GM21619 (cell line): Measurements from ENCODE around the gene C1QTNF3.
"Not testable (repeated sequence)": the region's sequence is repeated elsewhere in the genome, so short reads cannot be mapped to it uniquely, and the experiment has no call there.

ENCODE experiments used
- ATAC-seq: cut with Tn5 transposase; IDR thresholded peaks from one replicate; pipeline ENCODE4 v1.9.1; 2021; ENCODE audit not compliant: unreplicated experiment

Gene C1QTNF3

GRCh38 chr5:34026089-34026761, 16.8 kb downstream of the C1QTNF3 start:
- ATAC-seq, result no peak

- ATAC-seq, result peak; percentile 91
Observed at GRCh38 chr5:34022121-34022705, 20.8 kb downstream of the C1QTNF3 start.

- no peak for ATAC-seq
Observed at GRCh38 chr5:34021334-34021733, 21.7 kb downstream of the C1QTNF3 start.

- no peak for ATAC-seq
Observed at GRCh38 chr5:34020726-34021125, 22.3 kb downstream of the C1QTNF3 start.

- ATAC-seq, result no peak
Observed at GRCh38 chr5:34017254-34017653, 25.8 kb downstream of the C1QTNF3 start.

GRCh38 chr5:34016750-34017149, 26.3 kb downstream of the C1QTNF3 start:
- ATAC-seq, result no peak

- ATAC-seq, result no peak
Observed at GRCh38 chr5:34016222-34016621, 26.8 kb downstream of the C1QTNF3 start.

- no peak for ATAC-seq
Observed at GRCh38 chr5:34015120-34015822, 27.7 kb downstream of the C1QTNF3 start.

- no peak for ATAC-seq
Observed at GRCh38 chr5:34014626-34015025, 28.4 kb downstream of the C1QTNF3 start.

GRCh38 chr5:34013547-34013946, 29.5 kb downstream of the C1QTNF3 start:
- no peak for ATAC-seq

- ATAC-seq, result no peak
Observed at GRCh38 chr5:34012791-34013190, 30.2 kb downstream of the C1QTNF3 start.

- no peak for ATAC-seq
Observed at GRCh38 chr5:34011536-34011935, 31.5 kb downstream of the C1QTNF3 start.

GRCh38 chr5:34010146-34010545, 32.9 kb downstream of the C1QTNF3 start:
- ATAC-seq, result not testable (repeated sequence)

GRCh38 chr5:34009610-34010009, 33.4 kb downstream of the C1QTNF3 start:
- ATAC-seq, result no peak

GRCh38 chr5:34008802-34009201, 34.2 kb downstream of the C1QTNF3 start:
- no peak for ATAC-seq

GRCh38 chr5:34007621-34008600, 35.1 kb downstream of the C1QTNF3 start, which contains the start of gene AMACR:
TSS of gene AMACR (minus strand) at chr5:34008050. CDS start at chr5:34008019, 31 bp downstream.
- peak; percentile 91 for ATAC-seq

- no peak for ATAC-seq
Observed at GRCh38 chr5:34007201-34007620, 35.8 kb downstream of the C1QTNF3 start.

GRCh38 chr5:34005681-34006080, 37.3 kb downstream of the C1QTNF3 start:
- ATAC-seq, result no peak

GRCh38 chr5:34005211-34005610, 37.8 kb downstream of the C1QTNF3 start:
- ATAC-seq, result no peak

- ATAC-seq, result no peak
Observed at GRCh38 chr5:34003941-34004340, 39.1 kb downstream of the C1QTNF3 start.
